ENCODE results near the gene PAPPA. TPM values are rescaled to one million over a fixed set of nuclear protein-coding genes. Genes with fewer than 3 reads are reported as not detected.
A peak's percentile ranks its signal among the peaks of the same experiment; 100 is the strongest.

Gene PAPPA
- total and polyA plus RNA-seq, 9 of the 15 experiments (the other 6 are each of a cell fraction or from before 2014, with no cell fraction given): 0.06 to 0.18 (median 0.11) TPM

- H3K9me3 ChIP-seq (replicated peaks; ENCODE audit: control insufficient read depth, insufficient read depth, low read depth, low read length): no peaks in the 10 kb centered on the region
- no peaks in the 10 kb centered on the region for H3K79me2 ChIP-seq (ENCODE audit: control insufficient read depth, insufficient read depth, low read length)
- no peaks in the 10 kb centered on the region; a peak in 1 of 5 replicates for H3K4me1 ChIP-seq (replicated peaks in 1 of 2; ENCODE audit: control insufficient read depth in 2 of 2, insufficient read depth in 2 of 2, low read length in 2 of 2)
- H3K27me3 ChIP-seq (ENCODE audit: control insufficient read depth in 2 of 2, insufficient read depth in 2 of 2, low read length in 2 of 2): no peaks in the 10 kb centered on the region
- DNase-seq (ENCODE audit: extremely low read depth in 1 of 4, low spot score in 3 of 4) (no peak), ATAC-seq (no peak), FAIRE-seq (no peak)
- in situ Hi-C loops (cut with MboI) (no loop called here), intact Hi-C loops (cut with micrococcal nuclease) (no loop called here)
- no peak overlapping the region for H3K27ac ChIP-seq (ENCODE audit: extremely low read depth, low read depth, low read length)
- H4K20me1 ChIP-seq (replicated peaks; ENCODE audit: control insufficient read depth, insufficient read depth, low read length): no peaks in the 10 kb centered on the region
- no peak overlapping the region for H3K9ac ChIP-seq (ENCODE audit: insufficient read depth in 1 of 2, low read depth in 2 of 2, low read length in 2 of 2)
- BruUV-seq (replicated peaks): no TSS peak
- H3K4me3 ChIP-seq: no peak overlapping the region
- H2AFZ ChIP-seq (ENCODE audit: low read depth, low read length): no peak overlapping the region
- CTCF ChIA-PET (ENCODE audit: low intra/inter-chr PET ratio): no interaction called here
- no peak overlapping the region for H3K4me2 ChIP-seq (ENCODE audit: insufficient read depth, low read length)
- POLR2A ChIA-PET: interaction anchor here (0.6 to 1.6 kb wide), 4 partner anchors 11 to 72 kb away, joined by 3 to 8 read pairs (median 4); no protein-coding TSS in a partner anchor
- H3K36me3 ChIP-seq (ENCODE audit: control insufficient read depth, insufficient read depth, low read length): no peaks in the 10 kb centered on the region
- no peaks in the 10 kb centered on the region for H3K9me1 ChIP-seq (ENCODE audit: control insufficient read depth, insufficient read depth, low read length)
- TF ChIP-seq TBP (optimal IDR thresholded peaks at IDR 0.05; ENCODE audit: low read depth, low read length) (no peak), CTBP1 (IDR thresholded peaks at IDR 0.05; ENCODE audit: borderline replicate concordance) (no peak), BRF1 (IDR thresholded peaks at IDR 0.05; ENCODE audit: borderline replicate concordance, extremely low read depth, insufficient read length) (no peak), NR0B1 (IDR thresholded peaks at IDR 0.05; ENCODE audit: partially characterized antibody) (no peak)
Measured at GRCh38 chr9:116403171-116403570, 249.6 kb downstream of the PAPPA start.

DNA sequence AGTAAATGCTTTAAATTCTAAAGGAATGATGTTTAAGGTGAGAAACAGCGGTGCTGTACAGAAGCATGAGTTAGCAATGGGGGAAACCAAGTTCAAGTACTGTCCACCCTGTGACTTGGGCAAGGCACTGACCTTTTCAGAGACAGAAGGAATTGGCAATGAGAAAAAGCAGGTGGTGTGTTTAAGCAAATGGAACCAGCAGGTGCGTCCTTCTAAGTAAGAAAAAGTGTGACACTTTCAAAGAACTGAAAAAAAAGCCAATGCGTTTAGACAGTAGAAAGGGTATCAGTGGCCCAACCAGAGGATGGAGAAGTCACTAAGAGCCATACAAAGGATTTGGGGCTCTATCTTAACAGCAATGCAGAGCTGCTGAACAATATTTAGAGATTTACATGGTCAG lies 250.6 kb downstream of the PAPPA start:
- no peak overlapping the region for H3K9ac ChIP-seq (ENCODE audit: insufficient read depth in 1 of 2, low read depth in 2 of 2, low read length in 2 of 2)
- in situ Hi-C loops (cut with MboI) (no loop called here), intact Hi-C loops (cut with micrococcal nuclease) (no loop called here)
- no peaks in the 10 kb centered on the region for H3K9me1 ChIP-seq (ENCODE audit: control insufficient read depth, insufficient read depth, low read length)
- ChIA-PET CTCF (ENCODE audit: low intra/inter-chr PET ratio) (no interaction called here), POLR2A (no interaction called here)
- no peaks in the 10 kb centered on the region for H3K9me3 ChIP-seq (replicated peaks; ENCODE audit: control insufficient read depth, insufficient read depth, low read depth, low read length)
- BruUV-seq (replicated peaks): no TSS peak
- 71% methylated on average over 3 of the region's 3 CpGs for WGBS (ENCODE audit: insufficient coverage, low coverage, missing lambda C conversion rate)
- H3K27me3 ChIP-seq (ENCODE audit: control insufficient read depth in 2 of 2, insufficient read depth in 2 of 2, low read length in 2 of 2): no peaks in the 10 kb centered on the region
- ATAC-seq (no peak), DNase-seq (ENCODE audit: extremely low read depth in 1 of 4, low spot score in 3 of 4) (no peak), FAIRE-seq (peak; percentile 11)
- no peak overlapping the region for H3K4me3 ChIP-seq
- H3K79me2 ChIP-seq (ENCODE audit: control insufficient read depth, insufficient read depth, low read length): no peaks in the 10 kb centered on the region
- no peak overlapping the region for H2AFZ ChIP-seq (ENCODE audit: low read depth, low read length)
- peaks cover 0 to 6% of the 10 kb centered on the region in 2 experiments; a peak in 3 of 5 replicates for H3K4me1 ChIP-seq (replicated peaks in 1 of 2; ENCODE audit: control insufficient read depth in 2 of 2, insufficient read depth in 2 of 2, low read length in 2 of 2)
- TF ChIP-seq RFX7 (CRISPR knock-in tag; IDR thresholded peaks at IDR 0.05) (no peak), KDM1A (IDR thresholded peaks at IDR 0.05) (0 out of 4 replicates have a peak, but pooled peaks of 1 of the 2 experiments have one; percentile 42)
- H3K4me2 ChIP-seq (ENCODE audit: insufficient read depth, low read length): no peak overlapping the region
- no peaks in the 10 kb centered on the region for H3K36me3 ChIP-seq (ENCODE audit: control insufficient read depth, insufficient read depth, low read length)
- H3K27ac ChIP-seq (ENCODE audit: extremely low read depth, low read depth, low read length): no peak overlapping the region
- H4K20me1 ChIP-seq (replicated peaks; ENCODE audit: control insufficient read depth, insufficient read depth, low read length): no peaks in the 10 kb centered on the region
